Gastroesophageal sphincter (tissue), 3 donors: ENCODE results near the gene POC1A.

Experiments used
- EP300 ChIP-seq: sonication (generic); formaldehyde crosslinking; IDR thresholded peaks from one replicate; pipeline ENCODE4 v1.6.1; 2017; ENCODE audit warnings: antibody characterized with exemption, mild to moderate bottlenecking
- POLR2A ChIP-seq, 2 donors: fragments of 450-650 bp; IDR thresholded peaks; one replicate each; pipeline ENCODE4 v1.6.1; 2017; ENCODE audit warnings: antibody characterized with exemption in 2 of 2, mild to moderate bottlenecking in 2 of 2, moderate library complexity in 1 of 2
- POLR2AphosphoS5 ChIP-seq: sonication (generic); formaldehyde crosslinking; IDR thresholded peaks from one replicate; pipeline ENCODE4 v1.6.1; 2017; ENCODE audit warnings: antibody characterized with exemption
- TF ChIP-seq, protein P1 (sequence below), 4 experiments: fragments of 200-600 bp in 2 of 4; fragments of 450-650 bp in 2 of 4; sonication (generic) in 1 of 4; IDR thresholded peaks; one replicate each; pipeline ENCODE4 v1.5.1; 2017 to 2019; ENCODE audit warnings: antibody characterized with exemption in 4 of 4, mild to moderate bottlenecking in 2 of 4, moderate library complexity in 2 of 4

- TF ChIP-seq, protein P1, sequence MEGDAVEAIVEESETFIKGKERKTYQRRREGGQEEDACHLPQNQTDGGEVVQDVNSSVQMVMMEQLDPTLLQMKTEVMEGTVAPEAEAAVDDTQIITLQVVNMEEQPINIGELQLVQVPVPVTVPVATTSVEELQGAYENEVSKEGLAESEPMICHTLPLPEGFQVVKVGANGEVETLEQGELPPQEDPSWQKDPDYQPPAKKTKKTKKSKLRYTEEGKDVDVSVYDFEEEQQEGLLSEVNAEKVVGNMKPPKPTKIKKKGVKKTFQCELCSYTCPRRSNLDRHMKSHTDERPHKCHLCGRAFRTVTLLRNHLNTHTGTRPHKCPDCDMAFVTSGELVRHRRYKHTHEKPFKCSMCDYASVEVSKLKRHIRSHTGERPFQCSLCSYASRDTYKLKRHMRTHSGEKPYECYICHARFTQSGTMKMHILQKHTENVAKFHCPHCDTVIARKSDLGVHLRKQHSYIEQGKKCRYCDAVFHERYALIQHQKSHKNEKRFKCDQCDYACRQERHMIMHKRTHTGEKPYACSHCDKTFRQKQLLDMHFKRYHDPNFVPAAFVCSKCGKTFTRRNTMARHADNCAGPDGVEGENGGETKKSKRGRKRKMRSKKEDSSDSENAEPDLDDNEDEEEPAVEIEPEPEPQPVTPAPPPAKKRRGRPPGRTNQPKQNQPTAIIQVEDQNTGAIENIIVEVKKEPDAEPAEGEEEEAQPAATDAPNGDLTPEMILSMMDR (IDR thresholded peaks at IDR 0.05), result no peak
- TF ChIP-seq POLR2A (IDR thresholded peaks at IDR 0.05) (no peak), POLR2AphosphoS5 (no peak), EP300 (no peak)
Observed at GRCh38 chr3:52072020-52072419, 82.2 kb downstream of the POC1A start.
